CD4-positive, alpha-beta T cell (primary cell): ENCODE results near the gene FARS2. TPM values are rescaled to one million over a fixed set of nuclear protein-coding genes. Genes with fewer than 3 reads are reported as not detected.

Experiments
- ATAC-seq: fragments of 200-7000 bp; cut with Tn5 transposase; one replicate; pipeline ENCODE4 v1.10.0; 2022; ENCODE audit warnings: mild to moderate bottlenecking; ENCODE audit not compliant: poor library complexity
- CTCF ChIA-PET: fragments of 350-600 bp; sonication (Branson Sonifier 250); formaldehyde crosslinking; loops from one replicate; lab custom pipeline; 2021; ENCODE audit warnings: antibody characterized with exemption, inconsistent platforms; lab: Charles Lee
- POLR2A ChIA-PET: fragments of 350-600 bp; sonication (Branson Sonifier 250); formaldehyde crosslinking; loops from one replicate; lab custom pipeline; 2021; ENCODE audit warnings: antibody characterized with exemption, inconsistent platforms; lab: Charles Lee
- DNase-seq, 14 experiments: peaks; one replicate each; pipeline ENCODE4 v3.0.0-alpha.2; 2013 to 2020; ENCODE audit warnings: mixed read lengths in 2 of 14
- H3K27ac ChIP-seq, 2 donors: one replicate each; pipeline versions ENCODE4 v1.5.1 to v1.7.0; 2013; ENCODE audit warnings: low read length in 2 of 2, low read depth in 1 of 2, mild to moderate bottlenecking in 1 of 2
- H3K27me3 ChIP-seq, 2 experiments: 1 replicate in 1 of 2; 2 replicates in 1 of 2; pipeline versions ENCODE4 v1.6.1 to v1.7.0; 2013; ENCODE audit warnings: low read length in 2 of 2, control low read depth in 1 of 2, mild to moderate bottlenecking in 1 of 2, moderate library complexity in 1 of 2; ENCODE audit not compliant: insufficient read depth in 2 of 2, control insufficient read depth in 1 of 2
- H3K36me3 ChIP-seq: one replicate; pipeline ENCODE4 v1.6.1; 2013; ENCODE audit warnings: low read length, control low read depth; ENCODE audit not compliant: insufficient read depth
- H3K4me1 ChIP-seq: one replicate; pipeline ENCODE4 v1.6.1; 2013; ENCODE audit warnings: low read length, control low read depth; ENCODE audit not compliant: insufficient read depth
- H3K4me3 ChIP-seq: one replicate; pipeline ENCODE4 v1.5.1; 2013; ENCODE audit warnings: mild to moderate bottlenecking, low read length, moderate library complexity
- H3K9me3 ChIP-seq, 2 experiments: 1 replicate in 1 of 2; 2 replicates in 1 of 2; pipeline versions ENCODE4 v1.6.1 to v1.7.0; 2013; ENCODE audit warnings: low read length in 2 of 2, mild to moderate bottlenecking in 2 of 2, control low read depth in 1 of 2, moderate library complexity in 1 of 2; ENCODE audit not compliant: control insufficient read depth in 1 of 2, insufficient read depth in 1 of 2
- H3K27ac Mint-ChIP-seq: one replicate; pipeline ENCODE4 v1.8.0; 2020; ENCODE audit warnings: mixed read lengths
- H3K27me3 Mint-ChIP-seq: one replicate; pipeline ENCODE4 v1.8.0; 2021; ENCODE audit warnings: mixed read lengths
- H3K36me3 Mint-ChIP-seq: one replicate; pipeline ENCODE4 v1.8.0; 2021; ENCODE audit warnings: low read depth, mixed read lengths
- H3K4me1 Mint-ChIP-seq: one replicate; pipeline ENCODE4 v1.8.0; 2021; ENCODE audit warnings: low read depth, mixed read lengths
- H3K4me3 Mint-ChIP-seq: one replicate; pipeline ENCODE4 v1.8.0; 2020; ENCODE audit warnings: mild to moderate bottlenecking, mixed read lengths
- H3K9me3 Mint-ChIP-seq: one replicate; pipeline ENCODE4 v1.8.0; 2020; ENCODE audit warnings: mixed read lengths
- CTCF ChIP-seq: fragments of 200-600 bp; IDR thresholded peaks from one replicate; pipeline ENCODE4 v1.8.0; 2022; ENCODE audit warnings: antibody characterized with exemption, mild to moderate bottlenecking
- intact Hi-C, 2 experiments: fragments of 100-400 bp; cut with DNase I in 1 of 2; cut with micrococcal nuclease in 1 of 2; formaldehyde crosslinking; loops; one replicate each; pipeline versions ENCODE4 v1.15.1 to v1.9.0; 2023 to 2025; cut with DNase I, micrococcal nuclease
- total RNA-seq, 174 experiments: library from RNA in 2 of 174; stranded (reverse) in 2 of 174; gene quantifications; one replicate each; pipeline ENCODE4 v1.2.3 and lab custom pipeline; 2021 to 2026

Gene FARS2
- total RNA-seq, 2 experiments from 2014 or later: 12.6 to 12.8 TPM

DNA sequence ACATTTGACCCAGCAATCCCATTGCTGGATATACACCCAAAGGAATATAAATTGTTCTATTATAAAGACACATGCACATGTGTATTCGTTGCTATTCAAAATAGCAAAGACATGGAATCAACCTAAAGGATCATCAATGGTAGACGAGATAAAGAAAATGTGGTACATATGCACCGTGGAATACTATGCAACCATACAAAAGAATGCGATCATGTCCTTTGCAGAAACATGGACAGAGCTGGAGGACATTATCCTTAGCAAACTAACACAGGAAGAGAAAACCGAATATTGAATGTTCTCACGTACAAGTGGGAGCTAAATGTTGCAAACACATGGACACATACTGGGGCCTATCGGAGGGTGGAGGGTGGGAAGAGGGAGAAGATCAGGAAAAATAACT is 405.4 kb downstream of the FARS2 start:
- peak overlapping the region; percentile 81 for H3K27ac Mint-ChIP-seq
- no peaks in the 10 kb centered on the region for H3K27me3 Mint-ChIP-seq
- TF ChIP-seq CTCF: no peak

GRCh38 chr6:5667737-5668136 is 406.4 kb downstream of the FARS2 start:
- Histone ChIP-seq H3K27me3 (no peaks in the 10 kb centered on the region), H3K9me3 (no peaks in the 10 kb centered on the region), H3K27ac (peak overlapping the region in 1 of 2 donors; percentile 7), H3K36me3 (no peaks in the 10 kb centered on the region), H3K4me1 (peaks cover 59% of the 10 kb centered on the region), H3K4me3 (no peak overlapping the region)
- TF ChIP-seq CTCF: no peak
- POLR2A ChIA-PET: interaction anchor here (0.6 to 1.4 kb wide), 12 partner anchors 14 to 948 kb away, joined by 3 to 6 read pairs (median 4); partner anchors contain the start of gene LYRM4
- no peaks in the 10 kb centered on the region for H3K27me3 Mint-ChIP-seq
- CTCF ChIA-PET: no interaction called here
- intact Hi-C loops: loop anchor here in 1 of 2 experiments (5.0 to 10.0 kb wide), 2 partner anchors 40 to 57 kb away; no protein-coding TSS in a partner anchor
- peak in 3 of 14 experiments; percentile 56 to 57 (median 57) for DNase-seq
- peak overlapping the region; percentile 89 for H3K27ac Mint-ChIP-seq
- peak; percentile 45 for ATAC-seq
- no peaks in the 10 kb centered on the region for H3K36me3 Mint-ChIP-seq
- no peaks in the 10 kb centered on the region for H3K9me3 Mint-ChIP-seq
- H3K4me1 Mint-ChIP-seq: peaks cover 90% of the 10 kb centered on the region
- peak overlapping the region; percentile 68 for H3K4me3 Mint-ChIP-seq

More for the DNA sequence above, 405.4 kb downstream of the FARS2 start:
- Mint-ChIP-seq H3K4me3 (no peak overlapping the region), H3K36me3 (no peaks in the 10 kb centered on the region), H3K4me1 (peaks cover 82% of the 10 kb centered on the region), H3K9me3 (no peaks in the 10 kb centered on the region)
- POLR2A ChIA-PET: no interaction called here
- intact Hi-C loops: loop anchor here in 1 of 2 experiments (5.0 to 10.0 kb wide), 2 partner anchors 39 to 58 kb away; no protein-coding TSS in a partner anchor
- Histone ChIP-seq H3K9me3 (no peaks in the 10 kb centered on the region), H3K27me3 (no peaks in the 10 kb centered on the region), H3K4me1 (peaks cover 57% of the 10 kb centered on the region), H3K27ac (no peak overlapping the region), H3K4me3 (no peak overlapping the region), H3K36me3 (no peaks in the 10 kb centered on the region)
- CTCF ChIA-PET: no interaction called here
- ATAC-seq: no peak
- no peak for DNase-seq

GRCh38 chr6:5670381-5670780 is 409.1 kb downstream of the FARS2 start:
- H3K27ac ChIP-seq: no peak overlapping the region
- no peak overlapping the region for H3K4me3 ChIP-seq
- TF ChIP-seq CTCF: no peak
- Mint-ChIP-seq H3K27ac (peak overlapping the region; percentile 25), H3K4me1 (peaks cover 69% of the 10 kb centered on the region), H3K9me3 (no peaks in the 10 kb centered on the region), H3K4me3 (no peak overlapping the region), H3K27me3 (no peaks in the 10 kb centered on the region), H3K36me3 (no peaks in the 10 kb centered on the region)
- peaks cover 49% of the 10 kb centered on the region for H3K4me1 ChIP-seq
- CTCF ChIA-PET: no interaction called here
- H3K9me3 ChIP-seq: no peaks in the 10 kb centered on the region
- intact Hi-C loops: no loop called here
- H3K27me3 ChIP-seq: no peaks in the 10 kb centered on the region
- DNase-seq: no peak
- H3K36me3 ChIP-seq: no peaks in the 10 kb centered on the region
- ATAC-seq: no peak
- POLR2A ChIA-PET: no interaction called here
